K562 (cell line): Measurements from ENCODE around the gene HRNR.

Experiments
- ARID2 ChIP-seq: fragments of 450-650 bp; IDR thresholded peaks from 2 replicates; pipeline ENCODE4 v1.6.1; 2017; ENCODE audit warnings: antibody characterized with exemption, mild to moderate bottlenecking
- EZH2 ChIP-seq: IDR thresholded peaks from 2 replicates; pipeline ENCODE4 v1.6.1; 2012; ENCODE audit warnings: low read depth, mild to moderate bottlenecking, inconsistent platforms, low read length, borderline replicate concordance
- FOXA1 ChIP-seq: fragments of 450-650 bp; IDR thresholded peaks from 2 replicates; pipeline ENCODE4 v1.6.1; 2016; ENCODE audit warnings: mild to moderate bottlenecking, borderline replicate concordance
- KLF16 ChIP-seq: IDR thresholded peaks from 2 replicates; pipeline ENCODE4 v1.6.1; 2016; ENCODE audit warnings: antibody characterized with exemption
- SMAD3 ChIP-seq: fragments of 450-650 bp; formaldehyde crosslinking; conservative IDR thresholded peaks from 2 replicates; pipeline ENCODE4 v1.4.0; 2020; ENCODE audit warnings: mild to moderate bottlenecking
- SMARCE1 ChIP-seq: fragments of 450-650 bp; IDR thresholded peaks from 2 replicates; pipeline ENCODE4 v1.7.1; 2016; ENCODE audit warnings: mild to moderate bottlenecking
- TAF1 ChIP-seq: IDR thresholded peaks from 2 replicates; pipeline ENCODE4 v1.6.1; 2011; ENCODE audit warnings: mild to moderate bottlenecking, low read length, moderate library complexity; ENCODE audit not compliant: insufficient read depth, control insufficient read depth, severe bottlenecking; ENCODE audit errors: extremely low read depth
- THAP7 ChIP-seq: fragments of 250-450 bp; sonication (Bioruptor Pico); IDR thresholded peaks from 2 replicates; pipeline ENCODE4 v1.5.0; 2021
- THRAP3 ChIP-seq: fragments of 450-650 bp; IDR thresholded peaks from 2 replicates; pipeline ENCODE4 v1.6.1; 2016; ENCODE audit warnings: mild to moderate bottlenecking, inconsistent platforms, borderline replicate concordance
- ZBTB1 ChIP-seq: sonication (generic); formaldehyde crosslinking; IDR thresholded peaks from 2 replicates; pipeline ENCODE4 v1.8.1; 2023; ENCODE audit warnings: missing genetic modification reagents, low read depth, mild to moderate bottlenecking, borderline replicate concordance
- ZNF766 ChIP-seq: fragments of 200-800 bp; sonication (Bioruptor generic); conservative IDR thresholded peaks from 2 replicates; pipeline ENCODE4 v1.6.1; 2016; ENCODE audit warnings: missing genetic modification characterization, missing compliant biosample characterization
- TF ChIP-seq, protein P1 (sequence below): sonication (generic); formaldehyde crosslinking; IDR thresholded peaks from 2 replicates; pipeline ENCODE4 v1.8.1; 2022; ENCODE audit warnings: missing genetic modification reagents
- TF ChIP-seq, protein P2 (sequence below), 3 experiments: IDR thresholded peaks in 2 of 3; conservative IDR thresholded peaks in 1 of 3; 2 replicates each; pipeline ENCODE4 v1.5.1; 2011 to 2012; ENCODE audit warnings: low read length in 3 of 3, mild to moderate bottlenecking in 3 of 3, control low read depth in 2 of 3, improper control_type of control experiment in 1 of 3, inconsistent platforms in 1 of 3, low read depth in 1 of 3, mixed read lengths in 1 of 3, moderate library complexity in 1 of 3; ENCODE audit not compliant: insufficient read depth in 2 of 3
- TF ChIP-seq, protein P3 (sequence below): IDR thresholded peaks from 2 replicates; pipeline ENCODE4 v1.6.1; 2012; ENCODE audit warnings: low read depth, low read length, improper control_type of control experiment, borderline replicate concordance

- TF ChIP-seq, protein P1, sequence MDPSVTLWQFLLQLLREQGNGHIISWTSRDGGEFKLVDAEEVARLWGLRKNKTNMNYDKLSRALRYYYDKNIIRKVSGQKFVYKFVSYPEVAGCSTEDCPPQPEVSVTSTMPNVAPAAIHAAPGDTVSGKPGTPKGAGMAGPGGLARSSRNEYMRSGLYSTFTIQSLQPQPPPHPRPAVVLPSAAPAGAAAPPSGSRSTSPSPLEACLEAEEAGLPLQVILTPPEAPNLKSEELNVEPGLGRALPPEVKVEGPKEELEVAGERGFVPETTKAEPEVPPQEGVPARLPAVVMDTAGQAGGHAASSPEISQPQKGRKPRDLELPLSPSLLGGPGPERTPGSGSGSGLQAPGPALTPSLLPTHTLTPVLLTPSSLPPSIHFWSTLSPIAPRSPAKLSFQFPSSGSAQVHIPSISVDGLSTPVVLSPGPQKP (CRISPR knock-in tag) = no peak
- no peak for TF ChIP-seq ZNF766
- TF ChIP-seq, protein P2, sequence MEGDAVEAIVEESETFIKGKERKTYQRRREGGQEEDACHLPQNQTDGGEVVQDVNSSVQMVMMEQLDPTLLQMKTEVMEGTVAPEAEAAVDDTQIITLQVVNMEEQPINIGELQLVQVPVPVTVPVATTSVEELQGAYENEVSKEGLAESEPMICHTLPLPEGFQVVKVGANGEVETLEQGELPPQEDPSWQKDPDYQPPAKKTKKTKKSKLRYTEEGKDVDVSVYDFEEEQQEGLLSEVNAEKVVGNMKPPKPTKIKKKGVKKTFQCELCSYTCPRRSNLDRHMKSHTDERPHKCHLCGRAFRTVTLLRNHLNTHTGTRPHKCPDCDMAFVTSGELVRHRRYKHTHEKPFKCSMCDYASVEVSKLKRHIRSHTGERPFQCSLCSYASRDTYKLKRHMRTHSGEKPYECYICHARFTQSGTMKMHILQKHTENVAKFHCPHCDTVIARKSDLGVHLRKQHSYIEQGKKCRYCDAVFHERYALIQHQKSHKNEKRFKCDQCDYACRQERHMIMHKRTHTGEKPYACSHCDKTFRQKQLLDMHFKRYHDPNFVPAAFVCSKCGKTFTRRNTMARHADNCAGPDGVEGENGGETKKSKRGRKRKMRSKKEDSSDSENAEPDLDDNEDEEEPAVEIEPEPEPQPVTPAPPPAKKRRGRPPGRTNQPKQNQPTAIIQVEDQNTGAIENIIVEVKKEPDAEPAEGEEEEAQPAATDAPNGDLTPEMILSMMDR (IDR thresholded peaks at IDR 0.05 in 2 of 3, conservative IDR thresholded peaks at IDR 0.05 in 1 of 3; ENCODE audit: insufficient read depth in 2 of 3, low read depth in 1 of 3, low read length in 3 of 3) = no peak
- no peak for TF ChIP-seq ARID2
- no peak for TF ChIP-seq THRAP3
- no peak for TF ChIP-seq SMARCE1
- no peak for TF ChIP-seq EZH2
- TF ChIP-seq, protein P3, sequence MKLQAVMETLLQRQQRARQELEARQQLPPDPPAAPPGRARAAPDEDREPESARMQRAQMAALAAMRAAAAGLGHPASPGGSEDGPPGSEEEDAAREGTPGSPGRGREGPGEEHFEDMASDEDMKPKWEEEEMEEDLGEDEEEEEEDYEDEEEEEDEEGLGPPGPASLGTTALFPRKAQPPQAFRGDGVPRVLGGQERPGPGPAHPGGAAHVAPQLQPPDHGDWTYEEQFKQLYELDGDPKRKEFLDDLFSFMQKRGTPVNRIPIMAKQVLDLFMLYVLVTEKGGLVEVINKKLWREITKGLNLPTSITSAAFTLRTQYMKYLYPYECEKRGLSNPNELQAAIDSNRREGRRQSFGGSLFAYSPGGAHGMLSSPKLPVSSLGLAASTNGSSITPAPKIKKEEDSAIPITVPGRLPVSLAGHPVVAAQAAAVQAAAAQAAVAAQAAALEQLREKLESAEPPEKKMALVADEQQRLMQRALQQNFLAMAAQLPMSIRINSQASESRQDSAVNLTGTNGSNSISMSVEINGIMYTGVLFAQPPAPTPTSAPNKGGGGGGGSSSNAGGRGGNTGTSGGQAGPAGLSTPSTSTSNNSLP = no peak
- TF ChIP-seq SMAD3 (CRISPR knock-in tag) = no peak
- no peak for TF ChIP-seq FOXA1
- no peak for TF ChIP-seq ZBTB1
- no peak for TF ChIP-seq TAF1
- no peak for TF ChIP-seq THAP7 (CRISPR knock-in tag)
- TF ChIP-seq KLF16 = no peak
These were observed 41.0 kb downstream of the HRNR start for GRCh38 chr1:152182944-152183361.
